ENCODE measurements around the gene NACC2. TPM values are rescaled to one million over a fixed set of nuclear protein-coding genes. Genes with fewer than 3 reads are reported as not detected.

Gene NACC2
- total RNA-seq, 2 donors from 2014 or later: 24.5 to 55.2 TPM

DNA sequence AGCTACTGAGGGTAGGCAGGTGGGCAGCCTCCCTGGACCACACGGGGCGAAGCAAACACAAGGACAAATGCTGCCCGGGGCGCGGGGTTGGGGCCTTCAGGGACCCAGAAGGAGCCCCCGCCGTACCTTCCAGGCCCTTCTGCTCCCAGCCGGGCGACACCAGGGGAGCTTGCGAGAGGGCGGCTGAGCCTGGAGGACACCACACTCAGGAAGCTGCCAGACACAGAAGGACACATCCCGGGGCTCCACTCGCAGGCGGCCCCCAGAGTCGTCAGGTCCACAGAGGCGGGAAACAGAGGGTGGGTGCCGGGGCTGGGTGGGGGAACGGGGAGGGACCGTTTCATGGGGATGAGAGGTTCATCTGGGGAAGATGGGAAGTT lies 75.4 kb downstream of the NACC2 start:
- H3K27me3 ChIP-seq (replicated peaks; ENCODE audit: insufficient read depth): no peaks in the 10 kb centered on the region
- H3K4me1 ChIP-seq (replicated peaks): no peaks in the 10 kb centered on the region
- H3K4me3 ChIP-seq: no peak overlapping the region
- DNase-seq (ENCODE audit: low spot score): no peak
- WGBS: 90% methylated on average over 19 of the region's 19 CpGs
- H3K27ac ChIP-seq: no peak overlapping the region
- H3K36me3 ChIP-seq: no peaks in the 10 kb centered on the region
- H3K9me3 ChIP-seq: no peaks in the 10 kb centered on the region
- TF ChIP-seq, protein P1, sequence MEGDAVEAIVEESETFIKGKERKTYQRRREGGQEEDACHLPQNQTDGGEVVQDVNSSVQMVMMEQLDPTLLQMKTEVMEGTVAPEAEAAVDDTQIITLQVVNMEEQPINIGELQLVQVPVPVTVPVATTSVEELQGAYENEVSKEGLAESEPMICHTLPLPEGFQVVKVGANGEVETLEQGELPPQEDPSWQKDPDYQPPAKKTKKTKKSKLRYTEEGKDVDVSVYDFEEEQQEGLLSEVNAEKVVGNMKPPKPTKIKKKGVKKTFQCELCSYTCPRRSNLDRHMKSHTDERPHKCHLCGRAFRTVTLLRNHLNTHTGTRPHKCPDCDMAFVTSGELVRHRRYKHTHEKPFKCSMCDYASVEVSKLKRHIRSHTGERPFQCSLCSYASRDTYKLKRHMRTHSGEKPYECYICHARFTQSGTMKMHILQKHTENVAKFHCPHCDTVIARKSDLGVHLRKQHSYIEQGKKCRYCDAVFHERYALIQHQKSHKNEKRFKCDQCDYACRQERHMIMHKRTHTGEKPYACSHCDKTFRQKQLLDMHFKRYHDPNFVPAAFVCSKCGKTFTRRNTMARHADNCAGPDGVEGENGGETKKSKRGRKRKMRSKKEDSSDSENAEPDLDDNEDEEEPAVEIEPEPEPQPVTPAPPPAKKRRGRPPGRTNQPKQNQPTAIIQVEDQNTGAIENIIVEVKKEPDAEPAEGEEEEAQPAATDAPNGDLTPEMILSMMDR (IDR thresholded peaks at IDR 0.05): no peak
- TF ChIP-seq POLR2A (IDR thresholded peaks at IDR 0.05): no peak
- TF ChIP-seq POLR2AphosphoS5 (IDR thresholded peaks at IDR 0.05): no peak
- intact Hi-C loops (cut with DNase I): no loop called here

DNA sequence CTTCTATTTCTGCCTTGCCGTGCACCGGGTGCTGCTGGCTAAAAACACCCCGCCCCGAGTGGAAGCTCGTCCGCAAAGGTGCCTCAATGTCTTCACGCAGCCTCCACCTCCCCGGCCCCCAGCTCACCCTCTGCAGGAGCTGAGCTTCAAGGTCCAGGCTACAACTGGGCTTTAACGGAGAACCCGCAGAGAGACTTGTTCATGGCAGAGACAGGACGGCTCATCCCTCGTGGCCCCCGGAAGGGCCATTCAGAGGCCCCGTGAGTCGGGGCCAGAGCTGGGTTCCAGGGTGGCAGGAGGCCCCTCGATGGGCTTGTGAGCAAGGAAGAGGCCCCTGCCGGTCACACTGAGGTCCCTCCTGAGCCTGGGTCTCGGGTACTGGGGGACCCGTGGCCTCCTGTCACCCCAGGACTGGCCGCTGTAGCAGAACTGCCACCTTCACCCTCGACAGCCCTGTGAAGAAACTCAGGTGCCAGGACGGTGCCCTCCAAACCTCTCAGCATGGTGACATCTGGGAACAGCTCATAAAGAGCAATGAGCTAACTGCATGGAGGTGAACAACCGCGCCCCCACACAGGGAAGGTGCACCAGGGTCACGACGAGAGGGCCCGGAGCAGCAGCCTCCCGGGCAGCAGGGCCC lies 75.9 kb downstream of the NACC2 start:
- intact Hi-C loops (cut with DNase I): no loop called here
- Histone ChIP-seq H3K36me3 (no peaks in the 10 kb centered on the region), H3K27ac (no peak overlapping the region), H3K4me3 (no peak overlapping the region), H3K4me1 (replicated peaks) (no peaks in the 10 kb centered on the region), H3K9me3 (no peaks in the 10 kb centered on the region), H3K27me3 (replicated peaks; ENCODE audit: insufficient read depth) (no peaks in the 10 kb centered on the region)
- no peak for TF ChIP-seq POLR2AphosphoS5 (IDR thresholded peaks at IDR 0.05)
- TF ChIP-seq, protein P1 (IDR thresholded peaks at IDR 0.05): no peak
- no peak for TF ChIP-seq POLR2A (IDR thresholded peaks at IDR 0.05)
- no peak for DNase-seq (ENCODE audit: low spot score)
- WGBS: 80% methylated on average over 28 of the region's 28 CpGs

DNA sequence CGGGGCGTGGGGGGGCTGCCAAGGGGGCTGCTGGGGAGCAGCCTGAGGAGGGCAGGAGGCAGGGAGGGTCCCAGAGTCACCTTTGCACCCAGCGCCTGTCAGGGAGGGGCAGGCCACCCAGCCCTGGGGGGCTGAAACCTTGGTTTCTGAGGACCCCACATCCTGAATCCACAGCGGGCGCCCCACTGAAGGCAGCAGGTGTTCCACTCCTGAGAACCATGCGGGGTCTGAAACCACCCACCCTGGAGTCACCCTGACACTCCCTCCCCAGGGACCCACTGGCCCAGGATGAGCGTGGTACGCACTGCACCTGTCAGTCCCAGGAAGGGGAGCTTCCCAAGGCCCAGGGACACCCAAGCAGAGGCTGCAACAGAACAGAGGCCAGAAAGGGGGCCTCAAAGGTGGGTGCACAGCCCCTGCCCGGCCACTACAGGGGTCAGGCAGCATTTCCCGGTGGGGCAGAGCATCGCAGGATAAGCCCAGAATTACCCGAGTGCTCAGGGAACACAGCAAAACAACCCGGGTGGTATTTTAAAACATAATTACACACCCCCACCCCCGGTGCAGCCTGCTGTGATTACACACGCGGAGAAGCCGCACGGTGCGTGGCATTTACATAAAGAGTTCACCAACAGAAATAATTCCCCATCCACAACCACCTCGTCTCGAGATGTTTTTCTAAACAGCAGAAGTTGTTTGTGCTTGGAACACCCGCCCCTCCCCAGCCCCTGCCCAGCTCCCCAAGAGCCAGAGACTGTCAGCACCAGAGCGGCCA lies 76.6 kb downstream of the NACC2 start:
- no peak overlapping the region for H3K4me3 ChIP-seq
- H3K4me1 ChIP-seq (replicated peaks): no peaks in the 10 kb centered on the region
- TF ChIP-seq POLR2AphosphoS5 (IDR thresholded peaks at IDR 0.05): no peak
- TF ChIP-seq, protein P1 (IDR thresholded peaks at IDR 0.05): no peak
- TF ChIP-seq POLR2A (IDR thresholded peaks at IDR 0.05): no peak
- no peak for DNase-seq (ENCODE audit: low spot score)
- 79% methylated on average over 22 of the region's 23 CpGs for WGBS
- H3K36me3 ChIP-seq: no peaks in the 10 kb centered on the region
- intact Hi-C loops (cut with DNase I): no loop called here
- H3K27ac ChIP-seq: no peak overlapping the region
- H3K27me3 ChIP-seq (replicated peaks; ENCODE audit: insufficient read depth): no peaks in the 10 kb centered on the region
- no peaks in the 10 kb centered on the region for H3K9me3 ChIP-seq

DNA sequence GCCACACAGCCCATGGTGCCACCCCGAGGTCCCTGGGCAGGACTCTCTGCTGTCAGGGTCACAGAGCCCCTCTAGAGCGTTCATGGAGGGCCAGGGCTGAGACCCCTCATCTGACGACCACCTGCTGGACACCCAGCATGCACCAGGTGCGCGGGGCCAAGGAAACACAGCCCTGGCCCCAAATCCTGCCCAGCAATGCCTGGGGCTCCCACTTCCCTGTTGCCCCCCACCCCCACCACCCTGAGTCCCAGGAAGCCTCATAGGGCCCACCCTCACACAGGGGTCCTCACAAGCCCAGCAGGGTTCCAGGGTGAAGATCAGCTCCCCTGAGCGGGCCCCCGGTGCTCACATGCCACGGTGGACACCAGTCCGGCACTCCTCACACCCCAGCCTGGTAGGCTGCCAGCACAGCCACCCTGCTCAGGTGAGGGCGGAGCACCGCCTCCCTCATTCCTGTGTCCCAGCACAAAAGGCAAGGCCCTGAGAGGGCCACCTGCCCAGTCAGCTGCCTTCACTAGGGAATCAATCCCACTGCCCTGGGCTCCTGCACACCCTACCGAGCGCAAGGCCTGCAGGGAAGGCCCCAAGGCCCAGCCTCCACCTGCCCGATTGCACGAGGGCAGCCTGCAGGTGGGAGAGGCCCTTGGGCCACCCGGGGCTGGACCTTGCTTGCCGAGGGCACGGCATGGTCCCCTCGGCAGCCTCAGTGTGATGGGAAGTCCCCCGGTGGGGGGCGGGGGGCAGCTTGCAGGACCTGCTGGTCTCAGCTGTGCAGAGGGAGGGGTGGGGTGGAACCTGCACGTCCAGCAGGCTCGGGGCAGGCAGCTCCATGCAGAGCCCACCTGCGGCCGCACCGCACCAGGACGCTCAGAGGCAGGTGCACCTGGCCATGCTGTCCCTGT lies 77.5 kb downstream of the NACC2 start:
- Histone ChIP-seq H3K4me1 (replicated peaks) (no peaks in the 10 kb centered on the region), H3K9me3 (no peaks in the 10 kb centered on the region), H3K36me3 (no peaks in the 10 kb centered on the region), H3K4me3 (no peak overlapping the region), H3K27ac (no peak overlapping the region), H3K27me3 (replicated peaks; ENCODE audit: insufficient read depth) (no peaks in the 10 kb centered on the region)
- intact Hi-C loops (cut with DNase I): no loop called here
- 77% methylated on average over 27 of the region's 27 CpGs for WGBS
- no peak for DNase-seq (ENCODE audit: low spot score)
- TF ChIP-seq POLR2A (IDR thresholded peaks at IDR 0.05): no peak
- TF ChIP-seq, protein P1 (IDR thresholded peaks at IDR 0.05): no peak
- TF ChIP-seq POLR2AphosphoS5 (IDR thresholded peaks at IDR 0.05): no peak

Data from prostate gland (tissue), 2 donors.